Activated T-cell treated with anti-CD3 and anti-CD28 coated beads, Interleukin-2, amount 50 U/mL, for 48 hours (primary cell): ENCODE data around the gene DCUN1D1.

Experiments
- DNase-seq, 2 experiments: peaks; one replicate each; pipeline ENCODE4 v3.0.0-alpha.2; 2020

DCUN1D1 gene

DNA sequence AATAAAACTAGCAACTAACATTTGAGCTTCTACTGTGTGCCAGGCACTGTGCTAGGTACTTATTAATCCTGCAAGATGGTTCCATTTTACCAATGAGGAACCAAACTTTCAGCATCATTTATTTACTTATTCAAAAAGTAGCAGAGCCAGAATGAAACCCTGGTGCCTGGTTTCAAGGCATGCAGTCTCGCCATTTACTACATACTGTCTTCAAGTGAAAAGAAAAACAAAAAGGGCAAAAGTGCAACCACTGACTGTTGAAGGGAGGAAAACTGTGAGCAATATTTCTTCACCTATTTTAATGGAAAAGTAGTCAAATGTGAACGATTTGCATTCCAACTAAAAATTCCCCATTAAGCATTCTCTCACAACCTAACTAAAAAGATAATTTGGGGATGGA, 8.7 kb downstream of the DCUN1D1 start:
- no peak for DNase-seq

DNA sequence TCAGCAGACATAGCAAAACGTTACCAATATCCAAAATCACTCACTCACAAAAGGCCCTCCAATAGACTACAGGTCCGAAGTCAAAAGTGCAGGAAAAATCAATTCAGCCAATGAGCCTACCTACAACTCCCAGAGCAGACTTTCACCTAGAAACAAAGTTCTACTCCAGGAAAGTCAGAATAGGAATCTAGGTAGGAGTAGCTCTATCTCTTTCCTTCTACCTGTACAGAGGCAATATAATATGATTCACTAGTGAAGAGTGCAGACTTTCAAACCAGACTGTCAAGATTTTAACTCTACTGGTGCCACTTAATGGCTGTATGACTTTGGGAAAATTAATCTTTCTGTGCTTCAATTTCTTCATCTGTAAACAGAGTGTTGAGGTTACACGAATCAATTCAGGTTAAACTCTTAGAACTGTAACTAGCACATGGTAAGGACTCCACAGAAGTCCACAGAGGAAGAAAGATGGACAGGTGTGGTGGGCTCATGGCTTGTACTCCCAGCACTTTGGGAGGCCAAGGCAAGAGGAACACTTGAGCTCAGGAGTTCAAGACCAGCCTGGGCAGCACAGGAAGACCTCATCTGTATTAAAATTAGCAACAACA, 9.4 kb downstream of the DCUN1D1 start:
- DNase-seq = no peak

- no peak for DNase-seq
Observed at GRCh38 chr3:182969853-182970252, 10.5 kb downstream of the DCUN1D1 start.

GRCh38 chr3:182969277-182969676, 11.1 kb downstream of the DCUN1D1 start:
- no peak for DNase-seq

DNA sequence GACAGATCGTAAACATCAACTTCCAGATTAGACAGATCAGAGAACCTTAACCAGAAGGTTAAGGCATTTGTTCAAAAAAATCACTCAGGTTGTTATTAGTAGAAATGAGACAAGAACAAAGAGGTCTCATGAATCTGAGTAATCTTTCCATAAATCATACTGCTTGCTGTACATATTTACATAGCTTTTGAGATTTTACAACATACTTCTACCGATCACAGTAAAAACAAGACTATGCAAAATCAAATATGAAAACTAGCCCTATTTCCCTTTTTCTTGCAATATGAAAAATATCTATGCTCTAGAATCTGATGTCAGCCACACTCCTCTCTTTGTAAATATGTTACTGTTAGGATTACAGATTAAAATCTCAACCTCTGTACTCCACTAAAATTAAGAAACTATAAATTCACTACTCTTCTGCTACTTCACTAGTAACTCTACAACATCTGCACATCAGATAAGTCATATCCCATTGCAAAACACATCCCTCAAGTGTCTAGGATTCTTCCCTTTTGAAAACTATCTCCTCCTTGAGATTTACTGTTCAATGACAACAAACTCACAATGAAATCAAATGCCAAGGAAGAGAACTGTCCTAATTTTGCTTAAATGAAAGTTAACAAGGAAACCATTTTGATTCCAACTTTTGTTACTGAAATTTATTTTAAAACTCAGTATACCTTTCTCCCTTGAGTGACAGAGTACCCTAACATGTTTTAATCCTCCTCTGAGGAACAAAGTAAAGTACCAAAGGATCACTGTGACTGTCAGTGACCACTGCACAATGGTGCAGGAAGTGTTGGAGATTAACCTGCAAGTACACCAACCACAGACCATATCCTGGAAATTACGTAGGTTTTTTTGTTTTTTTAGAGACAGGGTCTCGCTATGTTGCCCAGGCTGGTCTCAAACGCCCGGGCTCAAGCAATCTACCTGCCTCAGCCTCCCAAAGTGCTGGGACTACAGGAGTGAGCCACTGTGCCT, 12.8 kb downstream of the DCUN1D1 start:
- DNase-seq = no peak

DNA sequence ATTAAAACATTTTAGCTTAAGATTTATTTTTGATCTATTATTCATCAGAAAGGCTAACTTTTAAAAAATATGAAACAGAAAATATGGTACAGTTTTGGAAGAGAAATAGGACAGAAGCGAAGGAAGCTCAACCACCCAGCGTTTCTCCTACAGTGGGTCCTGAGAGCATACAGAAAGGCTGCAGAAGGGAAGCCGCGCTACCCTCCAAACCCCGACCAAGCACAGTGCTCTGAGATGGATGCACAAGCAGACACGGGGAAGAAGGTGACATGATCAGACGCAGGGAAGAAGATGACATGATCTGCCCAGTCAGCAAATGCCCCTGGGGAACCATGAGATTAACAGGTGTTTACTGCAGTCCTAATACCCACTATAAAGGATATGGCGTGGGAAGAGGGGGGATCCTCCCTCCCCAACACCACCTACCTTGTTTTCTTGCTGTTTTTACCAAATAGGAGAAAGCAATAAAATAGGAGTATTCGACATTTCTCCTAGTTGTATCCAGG, 14.4 kb downstream of the DCUN1D1 start:
- no peak for DNase-seq

- no peak for DNase-seq
Observed at GRCh38 chr3:182964179-182964578, 16.2 kb downstream of the DCUN1D1 start.

GRCh38 chr3:182962166-182962565, 18.2 kb downstream of the DCUN1D1 start:
- DNase-seq = no peak

- no peak for DNase-seq
Observed at GRCh38 chr3:182959474-182960350, 20.6 kb downstream of the DCUN1D1 start.

DNA sequence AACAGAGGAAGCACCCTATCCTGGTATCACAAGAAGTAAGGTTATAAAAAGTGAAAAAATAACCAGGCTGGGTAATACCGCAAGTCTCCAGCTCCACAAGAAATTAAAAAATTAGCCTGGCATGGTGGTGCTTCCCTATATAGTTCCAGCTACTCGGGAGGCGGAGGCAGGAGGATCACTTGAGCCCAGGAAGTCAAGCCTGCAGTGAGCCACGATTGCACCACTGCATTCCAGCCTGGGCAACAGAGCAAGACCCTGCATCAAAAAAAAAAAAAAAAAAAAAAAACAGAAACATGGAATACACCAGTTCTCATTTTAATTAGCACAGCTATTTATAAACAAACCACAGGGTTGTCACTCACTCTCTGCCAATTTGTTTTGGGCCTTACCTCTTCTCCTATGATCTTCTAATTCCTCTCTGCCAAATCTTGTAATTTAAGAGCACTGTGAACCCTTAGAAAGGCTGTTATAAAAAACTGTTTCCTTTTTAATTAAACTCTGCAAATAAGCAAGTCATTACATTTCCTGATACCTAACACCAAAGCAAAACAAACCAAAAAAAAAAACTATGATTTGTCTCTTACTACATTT, 22.6 kb downstream of the DCUN1D1 start:
- DNase-seq = no peak

- no peak for DNase-seq
Observed at GRCh38 chr3:182957226-182957625, 23.1 kb downstream of the DCUN1D1 start.

GRCh38 chr3:182954553-182955235, 25.6 kb downstream of the DCUN1D1 start:
- DNase-seq = no peak

DNA sequence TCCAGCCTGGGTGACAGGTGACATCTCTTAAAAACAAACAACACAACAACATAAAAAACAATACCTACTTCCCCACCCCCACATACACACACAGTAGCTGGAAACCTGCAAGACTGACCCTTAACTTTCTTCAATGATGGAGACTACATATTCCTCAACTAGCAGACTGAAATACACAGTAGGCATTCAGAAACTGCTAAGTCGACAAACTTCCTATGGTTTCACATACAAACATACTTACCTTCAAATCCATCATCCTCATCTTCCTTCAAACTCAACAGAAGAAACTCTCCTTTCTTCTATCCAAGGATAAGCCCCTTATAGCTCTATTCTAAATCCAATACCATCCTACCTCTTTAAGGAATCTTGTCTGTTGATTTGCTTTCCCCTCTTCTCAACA, 30.6 kb downstream of the DCUN1D1 start:
- DNase-seq = no peak

GRCh38 chr3:182948305-182948704, 32.0 kb downstream of the DCUN1D1 start:
- no peak for DNase-seq

- DNase-seq = no peak
Observed at GRCh38 chr3:182947888-182948287, 32.5 kb downstream of the DCUN1D1 start.

DNA sequence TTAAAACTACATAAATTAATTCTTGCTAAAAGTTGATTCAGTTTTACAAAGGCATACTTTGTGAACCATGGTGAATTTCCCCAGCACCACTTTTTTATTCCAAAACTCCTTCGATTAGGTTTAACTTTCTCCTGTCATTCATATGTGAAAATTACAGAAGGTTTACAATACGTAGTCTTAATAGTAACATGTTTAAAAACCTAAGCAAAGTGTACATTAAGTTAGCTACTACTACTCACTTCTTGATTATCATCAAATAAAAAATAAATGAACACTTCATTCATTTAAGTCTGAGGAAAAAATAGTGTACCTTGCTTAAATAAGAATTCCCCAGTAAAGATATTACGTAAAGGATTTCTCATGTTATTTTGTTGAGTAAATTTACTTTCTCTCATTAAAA, 38.6 kb downstream of the DCUN1D1 start:
- no peak for DNase-seq

GRCh38 chr3:182940266-182940808, 40.0 kb downstream of the DCUN1D1 start:
- DNase-seq = no peak

GRCh38 chr3:182937293-182938051, 42.9 kb downstream of the DCUN1D1 start:
- no peak for DNase-seq

GRCh38 chr3:182936918-182937285, 43.4 kb downstream of the DCUN1D1 start:
- DNase-seq = no peak

DNA sequence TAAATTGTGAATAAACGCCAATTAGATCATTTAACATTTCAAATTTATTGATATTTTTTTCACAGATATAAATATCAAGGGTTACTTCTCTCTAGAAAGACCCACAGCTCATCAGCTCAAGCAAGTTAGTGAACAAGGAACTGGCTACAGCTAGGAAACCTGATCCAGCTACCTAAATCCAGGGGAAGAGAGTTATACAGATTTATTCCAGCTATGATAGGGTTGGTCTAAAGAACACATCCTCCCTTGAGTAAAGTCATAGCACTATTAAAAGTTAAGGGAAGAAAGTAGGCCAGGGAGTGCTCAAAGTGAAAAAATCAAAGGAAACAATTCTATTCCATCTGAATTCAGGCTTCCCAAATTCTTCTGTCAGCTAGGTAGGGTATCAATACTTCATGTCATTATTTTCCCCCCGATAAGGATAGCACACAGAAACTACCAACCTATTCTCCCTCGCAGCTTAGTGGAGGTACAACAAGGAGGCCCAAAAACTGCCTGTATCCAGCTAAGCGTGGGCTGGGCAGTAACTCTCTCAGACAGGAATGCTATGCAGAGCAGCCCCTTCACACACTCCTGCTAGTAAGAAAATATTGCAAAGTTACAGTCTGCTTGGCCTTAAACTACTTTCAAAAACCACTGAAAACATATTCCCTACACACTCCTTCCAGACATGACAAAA, 44.0 kb downstream of the DCUN1D1 start:
- DNase-seq = no peak
